ENCODE measurements around the gene MEF2B. TPM values are rescaled to one million over a fixed set of nuclear protein-coding genes. Genes with fewer than 3 reads are reported as not detected.

MEF2B gene
- total RNA-seq, 1 donor from 2014 or later = 0.97 TPM

GRCh38 chr19:19171821-19172532, 1.9 kb upstream of the MEF2B start:
- DNase-seq (ENCODE audit: low spot score) = no peak
- H3K36me3 Mint-ChIP-seq (ENCODE audit: low read depth, unreplicated experiment) = peaks cover under 1% of the 10 kb centered on the region
- peaks cover 6% of the 10 kb centered on the region for H3K4me1 Mint-ChIP-seq (ENCODE audit: unreplicated experiment)
- no peak overlapping the region for H3K27ac Mint-ChIP-seq (ENCODE audit: unreplicated experiment)
- TF ChIP-seq CTCF (IDR thresholded peaks at IDR 0.05; ENCODE audit: unreplicated experiment) = no peak
- no peak overlapping the region for H3K4me3 Mint-ChIP-seq (ENCODE audit: unreplicated experiment)
- no peaks in the 10 kb centered on the region for H3K9me3 Mint-ChIP-seq (ENCODE audit: unreplicated experiment)
- peaks cover 11% of the 10 kb centered on the region for H3K27me3 Mint-ChIP-seq (ENCODE audit: unreplicated experiment)

GRCh38 chr19:19170873-19171672, 1.0 kb upstream of the MEF2B start:
- Mint-ChIP-seq H3K4me3 (ENCODE audit: unreplicated experiment) (no peak overlapping the region), H3K9me3 (ENCODE audit: unreplicated experiment) (no peaks in the 10 kb centered on the region), H3K27ac (ENCODE audit: unreplicated experiment) (peak overlapping the region; percentile 7), H3K4me1 (ENCODE audit: unreplicated experiment) (peaks cover 6% of the 10 kb centered on the region), H3K27me3 (ENCODE audit: unreplicated experiment) (peaks cover 10% of the 10 kb centered on the region), H3K36me3 (ENCODE audit: low read depth, unreplicated experiment) (no peaks in the 10 kb centered on the region)
- no peak for TF ChIP-seq CTCF (IDR thresholded peaks at IDR 0.05; ENCODE audit: unreplicated experiment)
- DNase-seq (ENCODE audit: low spot score) = no peak

GRCh38 chr19:19169236-19170052, 619 bp downstream of the MEF2B start:
- H3K27ac Mint-ChIP-seq (ENCODE audit: unreplicated experiment) = no peak overlapping the region
- no peak overlapping the region for H3K4me3 Mint-ChIP-seq (ENCODE audit: unreplicated experiment)
- TF ChIP-seq CTCF (IDR thresholded peaks at IDR 0.05; ENCODE audit: unreplicated experiment) = no peak
- no peaks in the 10 kb centered on the region for H3K36me3 Mint-ChIP-seq (ENCODE audit: low read depth, unreplicated experiment)
- H3K27me3 Mint-ChIP-seq (ENCODE audit: unreplicated experiment) = peaks cover 11% of the 10 kb centered on the region
- no peaks in the 10 kb centered on the region for H3K9me3 Mint-ChIP-seq (ENCODE audit: unreplicated experiment)
- DNase-seq (ENCODE audit: low spot score) = no peak
- H3K4me1 Mint-ChIP-seq (ENCODE audit: unreplicated experiment) = peaks cover 6% of the 10 kb centered on the region

GRCh38 chr19:19167612-19168011, 2.5 kb downstream of the MEF2B start:
- Mint-ChIP-seq H3K4me3 (ENCODE audit: unreplicated experiment) (no peak overlapping the region), H3K9me3 (ENCODE audit: unreplicated experiment) (no peaks in the 10 kb centered on the region), H3K4me1 (ENCODE audit: unreplicated experiment) (peaks cover 6% of the 10 kb centered on the region), H3K36me3 (ENCODE audit: low read depth, unreplicated experiment) (no peaks in the 10 kb centered on the region), H3K27ac (ENCODE audit: unreplicated experiment) (no peak overlapping the region), H3K27me3 (ENCODE audit: unreplicated experiment) (peaks cover 11% of the 10 kb centered on the region)
- no peak for TF ChIP-seq CTCF (IDR thresholded peaks at IDR 0.05; ENCODE audit: unreplicated experiment)
- no peak for DNase-seq (ENCODE audit: low spot score)
